Astrocyte (in vitro differentiated cells and primary cell): ENCODE results near the gene CACNA1E.

Experiments
- EZH2 ChIP-seq: IDR thresholded peaks from 2 replicates; pipeline ENCODE4 v1.6.1; 2012; ENCODE audit warnings: mild to moderate bottlenecking, low read length, inconsistent platforms; ENCODE audit not compliant: insufficient read depth
- TF ChIP-seq, protein P1 (sequence below): IDR thresholded peaks from 2 replicates; pipeline ENCODE4 v1.5.1; 2011; ENCODE audit warnings: low read depth, mild to moderate bottlenecking, inconsistent platforms, low read length, moderate library complexity; ENCODE audit not compliant: insufficient read depth

DNA sequence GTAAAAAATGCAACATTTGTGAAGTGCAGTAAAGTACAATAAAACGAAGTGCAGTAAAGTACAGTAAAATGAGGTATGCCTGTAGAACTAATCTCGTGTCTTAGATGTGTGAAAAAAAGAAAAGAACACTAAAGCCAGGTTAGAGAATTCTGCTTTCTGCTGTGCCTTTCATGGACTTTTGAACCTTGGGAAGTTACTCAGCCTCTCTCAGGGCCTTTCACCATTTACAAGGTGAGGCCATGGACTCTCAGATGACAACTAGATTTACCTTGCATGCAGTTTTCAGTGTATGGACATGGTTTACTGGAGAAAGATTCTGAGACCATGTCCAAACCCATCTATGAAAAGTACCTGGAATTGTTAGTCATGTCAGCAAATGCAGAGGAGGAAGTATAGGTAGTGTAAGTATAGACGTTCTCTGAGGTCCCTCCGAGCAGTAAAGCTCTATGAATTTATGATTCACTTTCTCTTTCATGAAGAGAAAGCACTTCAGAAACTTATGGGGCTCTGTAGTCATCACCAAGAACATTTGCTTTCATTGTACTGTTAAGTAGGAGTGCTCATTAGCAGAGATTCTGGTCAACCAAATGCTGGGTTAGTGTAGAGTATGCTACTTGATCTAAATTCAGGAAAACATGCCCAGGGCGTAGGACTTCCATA is 143.1 kb downstream of the CACNA1E start:
- TF ChIP-seq, protein P1, sequence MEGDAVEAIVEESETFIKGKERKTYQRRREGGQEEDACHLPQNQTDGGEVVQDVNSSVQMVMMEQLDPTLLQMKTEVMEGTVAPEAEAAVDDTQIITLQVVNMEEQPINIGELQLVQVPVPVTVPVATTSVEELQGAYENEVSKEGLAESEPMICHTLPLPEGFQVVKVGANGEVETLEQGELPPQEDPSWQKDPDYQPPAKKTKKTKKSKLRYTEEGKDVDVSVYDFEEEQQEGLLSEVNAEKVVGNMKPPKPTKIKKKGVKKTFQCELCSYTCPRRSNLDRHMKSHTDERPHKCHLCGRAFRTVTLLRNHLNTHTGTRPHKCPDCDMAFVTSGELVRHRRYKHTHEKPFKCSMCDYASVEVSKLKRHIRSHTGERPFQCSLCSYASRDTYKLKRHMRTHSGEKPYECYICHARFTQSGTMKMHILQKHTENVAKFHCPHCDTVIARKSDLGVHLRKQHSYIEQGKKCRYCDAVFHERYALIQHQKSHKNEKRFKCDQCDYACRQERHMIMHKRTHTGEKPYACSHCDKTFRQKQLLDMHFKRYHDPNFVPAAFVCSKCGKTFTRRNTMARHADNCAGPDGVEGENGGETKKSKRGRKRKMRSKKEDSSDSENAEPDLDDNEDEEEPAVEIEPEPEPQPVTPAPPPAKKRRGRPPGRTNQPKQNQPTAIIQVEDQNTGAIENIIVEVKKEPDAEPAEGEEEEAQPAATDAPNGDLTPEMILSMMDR = no peak
- no peak for TF ChIP-seq EZH2
